NCI-H748 treated with DMSO at 0.1 percent for 48 hours (cell line): ENCODE data around the gene CDHR3.

Experiments used
- DNase-seq: peaks from one replicate; lab custom pipeline; 2025; lab: John Stamatoyannopoulos, UW

The CDHR3 gene

DNA sequence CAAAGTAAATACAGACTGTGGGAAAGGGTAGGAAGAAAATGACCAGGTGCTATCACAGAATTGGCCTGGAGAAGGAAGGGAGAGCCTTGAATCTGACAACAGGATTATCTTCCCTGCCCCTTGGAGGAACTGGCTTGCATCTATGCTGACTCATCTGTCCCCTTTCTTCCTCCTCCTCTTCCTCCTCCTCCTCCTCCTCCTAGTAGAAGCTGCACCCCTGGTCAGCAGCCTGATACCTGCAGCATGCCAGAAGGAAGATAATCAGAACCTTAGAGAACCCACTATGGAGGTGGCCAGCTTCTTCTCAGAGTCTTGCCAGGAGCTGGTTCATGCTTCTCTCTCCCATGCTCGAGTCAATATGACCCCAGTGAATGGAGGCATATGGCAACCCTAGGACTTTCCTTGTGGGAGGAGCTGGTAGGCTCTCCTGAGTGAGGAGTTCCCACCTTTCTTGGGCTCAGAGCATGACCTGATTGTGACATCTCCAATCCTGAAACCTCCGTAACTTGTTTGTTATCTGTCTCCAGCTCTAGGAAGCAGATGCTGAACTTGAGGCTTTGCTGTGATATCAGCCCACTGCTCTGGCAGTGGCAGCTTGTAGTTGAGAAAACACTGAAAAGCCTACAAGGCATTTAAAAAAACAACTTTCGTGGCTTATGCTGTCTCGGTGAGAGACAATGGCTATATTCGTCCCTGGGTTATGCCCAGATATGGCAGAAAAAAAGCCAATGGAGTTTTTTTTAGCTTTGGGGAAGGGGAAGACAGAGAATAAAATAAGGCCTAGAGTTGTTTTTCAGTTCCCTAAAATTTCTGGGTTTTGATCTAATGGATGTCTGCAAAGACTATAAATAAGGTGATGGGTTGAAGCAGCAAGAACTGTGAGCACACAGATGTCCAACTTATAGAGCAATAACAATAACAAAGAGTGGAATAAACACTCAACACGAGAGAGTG, 60.6 kb downstream of the CDHR3 start:
- no peak for DNase-seq

GRCh38 chr7:106026101-106026500, 63.0 kb downstream of the CDHR3 start:
- DNase-seq: no peak

GRCh38 chr7:106029451-106029850, 66.4 kb downstream of the CDHR3 start:
- DNase-seq: no peak

- no peak for DNase-seq
Observed at GRCh38 chr7:106029941-106030340, 66.9 kb downstream of the CDHR3 start.

- DNase-seq: no peak
Observed at GRCh38 chr7:106031300-106032035, 68.4 kb downstream of the CDHR3 start.

GRCh38 chr7:106032295-106032694, 69.2 kb downstream of the CDHR3 start:
- DNase-seq: no peak

DNA sequence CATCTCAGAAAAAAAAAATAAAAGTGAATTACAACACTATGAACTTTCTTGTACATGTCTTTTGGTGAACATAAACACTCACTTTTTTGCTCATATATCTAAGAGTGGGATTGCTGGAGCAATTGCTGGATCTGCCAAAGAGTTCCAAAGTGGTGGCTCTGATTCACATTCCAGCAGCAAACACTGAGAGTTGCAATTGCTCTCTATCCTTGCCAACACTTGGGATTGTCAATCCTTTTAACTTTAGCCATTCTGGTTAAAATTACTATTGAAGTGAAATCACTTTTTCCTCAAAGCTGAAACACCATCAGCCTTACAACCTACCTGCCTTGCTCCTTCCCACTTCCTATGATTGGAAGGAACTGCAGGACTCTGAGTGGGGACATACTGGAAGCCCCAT, 70.7 kb downstream of the CDHR3 start:
- DNase-seq: no peak

DNA sequence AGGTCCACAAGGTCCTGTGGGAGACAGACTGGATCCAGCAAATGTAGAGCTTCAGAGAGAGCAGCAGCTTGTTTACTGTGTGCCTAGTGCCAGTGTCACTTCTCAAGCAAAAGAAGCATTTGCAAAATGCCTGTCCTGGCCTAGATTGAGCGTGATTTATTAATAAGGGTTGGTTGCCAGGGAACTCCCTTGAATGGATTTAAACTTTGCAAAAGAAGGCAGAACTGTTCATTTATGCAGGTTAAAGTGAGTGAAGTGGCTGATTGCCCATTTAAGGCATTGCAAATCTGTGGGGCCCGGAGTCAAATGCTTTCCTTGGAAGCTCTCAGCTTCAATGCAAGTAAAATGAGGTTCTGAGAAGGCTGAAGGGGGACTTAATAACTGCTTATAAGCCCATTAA, 71.3 kb downstream of the CDHR3 start:
- DNase-seq: no peak

DNA sequence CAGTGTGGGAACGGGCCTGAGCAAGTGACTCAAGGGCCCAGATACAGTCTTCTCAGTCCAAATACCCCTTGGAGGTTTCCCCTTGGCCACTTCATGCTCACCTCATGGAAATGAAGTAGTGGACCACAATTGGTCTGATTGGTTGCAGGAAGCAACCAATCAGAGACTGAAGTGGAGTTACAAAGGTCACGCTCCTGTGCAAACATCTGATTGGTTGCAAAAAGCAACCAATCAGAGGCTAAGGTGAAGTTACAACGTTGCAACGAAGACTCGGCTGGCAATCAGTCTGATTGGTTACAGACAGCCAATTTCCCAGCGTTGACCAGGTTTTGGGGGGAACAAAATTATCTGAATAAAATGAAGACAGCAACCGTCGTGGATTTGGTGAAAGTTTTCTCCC, 72.5 kb downstream of the CDHR3 start:
- DNase-seq: no peak

DNA sequence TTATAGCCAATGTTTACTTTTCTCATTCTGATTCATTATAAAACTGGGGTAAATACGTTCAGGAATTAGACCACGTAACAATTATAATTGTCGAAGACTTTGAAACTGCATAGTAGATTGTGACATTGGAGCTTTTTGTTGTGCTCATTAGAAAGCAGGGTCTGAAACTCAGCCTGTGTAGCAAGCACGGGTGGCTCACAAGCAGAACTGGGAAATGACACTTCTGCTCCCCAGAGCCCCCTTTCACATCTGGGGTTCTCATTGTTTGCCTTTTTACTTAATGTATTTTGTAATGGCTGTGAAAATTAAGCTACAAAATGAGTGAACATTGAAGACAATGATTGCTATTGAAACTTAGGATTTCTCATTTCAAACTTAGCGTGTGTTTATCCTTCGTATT, 72.9 kb downstream of the CDHR3 start:
- no peak for DNase-seq

DNA sequence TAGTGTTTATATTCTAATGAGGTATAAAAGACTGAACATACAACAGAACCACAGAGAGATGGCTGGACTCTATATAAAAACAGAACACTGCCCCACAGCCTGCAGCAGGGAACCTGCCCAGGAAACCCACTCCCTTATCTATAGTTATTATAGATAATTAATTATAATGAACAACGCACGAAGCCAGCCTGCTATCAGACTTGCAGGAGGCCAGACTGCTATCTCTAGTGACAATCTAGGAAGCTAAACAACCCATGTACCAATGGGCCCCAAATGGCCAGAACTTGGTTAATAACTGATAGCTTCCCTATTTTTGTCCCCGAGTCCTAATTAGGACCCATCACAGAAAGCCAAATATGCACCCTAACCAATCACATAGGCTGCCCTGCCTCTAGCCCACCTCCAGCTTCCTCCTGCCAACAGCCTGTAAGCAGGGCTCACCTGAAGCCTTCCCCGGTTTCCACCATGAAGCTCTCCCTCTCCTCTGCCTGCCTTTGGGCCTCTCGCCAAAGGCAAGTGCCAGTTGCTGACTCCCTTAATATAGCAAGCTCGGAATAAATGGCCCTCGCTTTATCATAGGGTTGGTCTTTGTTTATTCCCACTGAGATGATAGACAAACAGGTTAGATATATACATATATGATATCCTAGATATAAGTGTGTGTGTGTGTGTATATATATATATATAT, 74.6 kb downstream of the CDHR3 start:
- DNase-seq: no peak

- no peak for DNase-seq
Observed at GRCh38 chr7:106038289-106038688, 75.2 kb downstream of the CDHR3 start.

DNA sequence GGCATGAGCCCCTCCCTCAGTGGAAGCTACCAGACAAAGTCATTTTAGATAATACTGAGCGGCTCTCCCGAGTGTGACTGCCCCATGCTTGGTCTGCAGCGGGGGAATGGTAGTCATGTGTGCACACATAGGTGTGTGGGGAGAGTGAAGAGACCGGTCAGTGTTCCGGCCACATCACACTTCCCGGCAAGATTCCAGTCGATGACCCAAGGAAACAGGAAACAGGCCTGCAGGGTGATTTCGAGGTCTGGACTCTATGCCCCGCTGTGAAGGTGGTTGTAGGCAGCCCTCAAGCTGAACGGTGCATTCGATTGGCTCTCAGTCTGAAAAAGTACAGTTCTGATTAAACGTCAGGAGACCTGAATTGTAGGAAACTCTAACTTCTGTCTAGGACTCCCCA, 75.9 kb downstream of the CDHR3 start:
- DNase-seq: no peak

- DNase-seq: no peak
Observed at GRCh38 chr7:106039486-106040060, 76.5 kb downstream of the CDHR3 start.

GRCh38 chr7:106041140-106041717, 78.2 kb downstream of the CDHR3 start:
- DNase-seq: peak; percentile 21

GRCh38 chr7:106042196-106042611, 79.1 kb downstream of the CDHR3 start:
- DNase-seq: no peak

- no peak for DNase-seq
Observed at GRCh38 chr7:106045139-106045538, 82.1 kb downstream of the CDHR3 start.

GRCh38 chr7:106045586-106045985, 82.5 kb downstream of the CDHR3 start:
- no peak for DNase-seq

DNA sequence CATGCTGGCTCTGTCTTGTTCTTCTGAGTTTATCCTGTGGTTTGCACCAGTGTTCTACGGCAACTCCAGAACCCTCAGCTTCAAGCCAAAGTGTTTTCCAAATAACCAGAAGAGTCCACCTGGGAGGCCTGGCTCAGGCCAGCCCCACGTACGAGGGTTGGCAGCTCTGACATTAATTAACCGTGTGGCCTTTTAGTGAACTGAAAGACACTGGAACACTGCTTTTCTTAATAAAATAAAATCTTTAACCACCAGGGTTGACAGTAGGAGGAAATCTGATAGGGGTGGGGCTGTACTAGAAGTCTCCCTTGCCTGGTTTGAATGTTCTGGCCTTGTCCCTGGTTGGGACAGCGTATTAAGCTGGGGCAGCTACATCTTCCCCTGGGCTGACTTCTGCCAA, 84.1 kb downstream of the CDHR3 start:
- no peak for DNase-seq

DNA sequence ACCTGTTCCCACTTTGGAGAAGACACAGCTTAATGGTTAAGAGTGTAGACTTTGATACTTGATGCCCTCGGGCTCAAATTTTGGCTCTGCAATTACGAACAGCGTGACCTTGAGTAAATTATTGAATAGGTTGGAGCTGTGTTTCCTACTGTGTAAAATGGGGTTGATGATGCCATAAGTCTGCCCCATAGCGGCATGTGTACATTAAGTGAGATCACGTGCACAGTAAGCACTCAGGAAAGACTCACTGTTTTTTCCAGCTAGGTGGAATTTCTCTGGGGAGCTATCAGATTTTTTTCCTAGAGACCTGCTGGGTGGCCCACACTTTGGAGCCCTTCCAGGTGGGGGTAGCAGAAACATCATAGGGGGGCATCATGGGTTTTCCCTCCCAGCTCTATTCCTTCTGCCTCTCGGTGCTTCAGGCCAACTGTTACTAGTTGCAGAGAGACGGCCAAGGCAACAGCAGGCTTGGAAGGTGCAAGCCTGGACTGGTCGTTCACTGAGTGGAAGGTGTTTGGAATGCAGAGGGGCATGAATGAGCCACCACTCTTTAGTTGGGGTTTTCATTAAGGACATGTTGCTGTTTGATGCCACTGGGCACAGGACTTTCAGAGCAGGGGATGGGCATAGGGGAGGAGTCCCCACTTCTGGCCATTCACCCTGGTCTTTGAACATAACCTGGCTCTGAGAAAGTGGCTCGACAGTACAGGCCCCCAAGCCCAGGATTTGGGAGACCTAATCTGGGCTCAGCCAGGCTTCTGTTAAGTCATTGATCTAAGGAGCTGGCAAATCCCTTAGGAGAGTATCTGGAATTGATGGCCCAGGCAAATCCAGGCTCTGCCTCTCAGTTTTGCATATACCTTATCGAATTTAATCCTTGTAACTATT, 85.0 kb downstream of the CDHR3 start:
- no peak for DNase-seq

GRCh38 chr7:106048706-106049020, 85.6 kb downstream of the CDHR3 start:
- DNase-seq: no peak
